Omental fat pad (tissue), 4 donors: ENCODE measurements around the gene MCF2L2. TPM values are rescaled to one million over a fixed set of nuclear protein-coding genes. Genes with fewer than 3 reads are reported as not detected.

Source experiments
- ATAC-seq: fragments of 150-250 bp; one replicate; pipeline ENCODE4 v1.9.1; 2016; ENCODE audit warnings: mild to moderate bottlenecking, moderate library complexity; ENCODE audit not compliant: low FRiP score
- DNase-seq: peaks from one replicate; pipeline ENCODE4 v3.0.0-alpha.2; 2019; ENCODE audit warnings: low spot score
- total RNA-seq, 4 donors: library from RNA; depleted of rRNA; stranded (reverse); fragments of >200 nt; gene quantifications; one replicate each; pipeline ENCODE4 v1.1.0, GENCODE V29; 2016
- TF ChIP-seq, protein P1 (sequence below), 3 donors: fragments of 450-650 bp; IDR thresholded peaks; one replicate each; pipeline ENCODE4 v1.5.1; 2016 to 2017; ENCODE audit warnings: antibody characterized with exemption in 3 of 3, mild to moderate bottlenecking in 3 of 3, moderate library complexity in 2 of 3

The MCF2L2 gene
- total RNA-seq, 4 donors from 2014 or later, result under 0.01 to 0.84 (median 0.39) TPM

- no peak for ATAC-seq
- no peak for DNase-seq
- TF ChIP-seq, protein P1, sequence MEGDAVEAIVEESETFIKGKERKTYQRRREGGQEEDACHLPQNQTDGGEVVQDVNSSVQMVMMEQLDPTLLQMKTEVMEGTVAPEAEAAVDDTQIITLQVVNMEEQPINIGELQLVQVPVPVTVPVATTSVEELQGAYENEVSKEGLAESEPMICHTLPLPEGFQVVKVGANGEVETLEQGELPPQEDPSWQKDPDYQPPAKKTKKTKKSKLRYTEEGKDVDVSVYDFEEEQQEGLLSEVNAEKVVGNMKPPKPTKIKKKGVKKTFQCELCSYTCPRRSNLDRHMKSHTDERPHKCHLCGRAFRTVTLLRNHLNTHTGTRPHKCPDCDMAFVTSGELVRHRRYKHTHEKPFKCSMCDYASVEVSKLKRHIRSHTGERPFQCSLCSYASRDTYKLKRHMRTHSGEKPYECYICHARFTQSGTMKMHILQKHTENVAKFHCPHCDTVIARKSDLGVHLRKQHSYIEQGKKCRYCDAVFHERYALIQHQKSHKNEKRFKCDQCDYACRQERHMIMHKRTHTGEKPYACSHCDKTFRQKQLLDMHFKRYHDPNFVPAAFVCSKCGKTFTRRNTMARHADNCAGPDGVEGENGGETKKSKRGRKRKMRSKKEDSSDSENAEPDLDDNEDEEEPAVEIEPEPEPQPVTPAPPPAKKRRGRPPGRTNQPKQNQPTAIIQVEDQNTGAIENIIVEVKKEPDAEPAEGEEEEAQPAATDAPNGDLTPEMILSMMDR (IDR thresholded peaks at IDR 0.05), result no peak
These were observed 34.8 kb downstream of the MCF2L2 start for GRCh38 chr3:183393625-183394024.

DNA sequence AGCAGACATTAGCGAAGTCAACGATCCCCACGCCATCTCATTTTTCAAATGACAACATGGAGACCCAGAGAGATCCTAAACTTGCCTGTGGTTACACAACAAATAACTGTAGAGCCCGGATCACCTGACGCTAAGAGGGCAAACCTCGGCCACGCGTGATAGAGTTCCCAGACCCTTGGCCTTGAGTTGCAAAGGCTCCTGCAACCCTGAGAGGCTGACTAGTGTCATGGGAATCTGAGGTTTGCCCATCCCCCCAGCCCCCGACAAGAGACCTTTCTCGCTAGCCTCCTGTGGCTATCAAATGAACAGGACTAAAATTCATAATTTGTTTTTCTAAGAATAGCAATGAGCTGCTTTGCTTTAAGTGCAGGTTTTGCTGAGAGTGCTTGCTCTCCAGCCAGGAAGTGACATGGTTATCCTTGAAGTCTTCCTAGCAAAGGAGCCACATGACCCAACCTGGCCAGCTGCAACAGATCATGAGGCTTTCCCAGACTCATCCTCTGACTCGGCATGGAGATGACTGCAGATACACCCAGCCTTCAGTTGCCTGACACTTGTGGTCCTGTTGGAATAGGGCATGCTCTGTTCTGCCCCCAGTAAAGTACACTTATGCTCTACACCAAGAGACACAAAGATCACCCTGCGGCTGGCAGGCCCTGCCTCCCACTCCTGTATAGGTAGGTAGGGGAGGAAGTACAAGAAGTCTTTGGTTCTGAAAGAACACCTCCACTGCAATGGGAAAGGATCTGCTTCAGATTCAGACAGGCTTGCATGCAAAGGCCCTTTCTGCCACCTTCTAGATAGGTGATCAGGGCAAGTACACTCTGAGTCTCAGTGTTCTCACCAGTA is 36.0 kb downstream of the MCF2L2 start:
- ATAC-seq (no peak), DNase-seq (no peak)
- TF ChIP-seq, protein P1 (IDR thresholded peaks at IDR 0.05), result no peak

- DNase-seq (no peak), ATAC-seq (no peak)
- TF ChIP-seq, protein P1 (IDR thresholded peaks at IDR 0.05), result no peak
These were observed 37.0 kb downstream of the MCF2L2 start for GRCh38 chr3:183391460-183391859.

- DNase-seq, result no peak
- TF ChIP-seq, protein P1 (IDR thresholded peaks at IDR 0.05), result no peak
- ATAC-seq, result no peak
These were observed 37.6 kb downstream of the MCF2L2 start for GRCh38 chr3:183390844-183391243.

- DNase-seq (no peak), ATAC-seq (no peak)
- TF ChIP-seq, protein P1 (IDR thresholded peaks at IDR 0.05), result no peak
These were observed 40.1 kb downstream of the MCF2L2 start for GRCh38 chr3:183388213-183388895.

DNA sequence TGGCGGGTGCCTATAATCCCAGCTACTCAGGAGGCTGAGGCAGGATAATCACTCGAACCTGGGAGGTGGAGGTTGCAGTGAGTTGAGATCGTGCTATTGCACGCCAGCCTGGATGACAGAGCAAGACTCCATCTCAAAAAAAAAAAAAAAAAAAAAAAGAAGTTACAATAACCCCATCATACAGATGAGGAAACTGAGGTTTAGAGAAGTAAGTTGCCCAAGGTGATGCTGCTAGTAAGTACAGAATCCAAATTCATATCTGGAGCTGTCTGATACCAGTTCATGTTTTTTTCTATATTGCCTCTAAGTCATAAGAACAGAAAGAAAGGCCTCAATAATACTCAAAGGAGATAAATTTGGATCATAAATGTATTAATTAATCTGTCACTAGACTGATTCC is 40.6 kb downstream of the MCF2L2 start:
- no peak for ATAC-seq
- TF ChIP-seq, protein P1 (IDR thresholded peaks at IDR 0.05), result no peak
- DNase-seq, result no peak
